GM21390 (cell line): Measurements from ENCODE around the gene RSPO3.

ENCODE experiments used
- ATAC-seq: cut with Tn5 transposase; IDR thresholded peaks from one replicate; pipeline ENCODE4 v1.9.1; 2021; ENCODE audit not compliant: unreplicated experiment

RSPO3 gene

GRCh38 chr6:127110712-127111111, 7.8 kb upstream of the RSPO3 start:
- no peak for ATAC-seq

GRCh38 chr6:127111526-127111925, 6.9 kb upstream of the RSPO3 start:
- no peak for ATAC-seq

- no peak for ATAC-seq
Observed at GRCh38 chr6:127114214-127114760, 4.2 kb upstream of the RSPO3 start.

- ATAC-seq: no peak
Observed at GRCh38 chr6:127115084-127115655, 3.3 kb upstream of the RSPO3 start.

- ATAC-seq: no peak
Observed at GRCh38 chr6:127115746-127116145, 2.7 kb upstream of the RSPO3 start.

- ATAC-seq: no peak
Observed at GRCh38 chr6:127117979-127118297, 533 bp upstream of the RSPO3 start.

GRCh38 chr6:127119102-127120022, 891 bp downstream of the RSPO3 start:
- peak; percentile 45 for ATAC-seq

- no peak for ATAC-seq
Observed at GRCh38 chr6:127120023-127120786, 1.7 kb downstream of the RSPO3 start.

- ATAC-seq: peak; percentile 80
Observed at GRCh38 chr6:127120787-127121636, 2.5 kb downstream of the RSPO3 start.

GRCh38 chr6:127121637-127121960, 3.1 kb downstream of the RSPO3 start:
- ATAC-seq: no peak

- ATAC-seq: no peak
Observed at GRCh38 chr6:127124172-127124571, 5.7 kb downstream of the RSPO3 start.

GRCh38 chr6:127124680-127125079, 6.2 kb downstream of the RSPO3 start:
- no peak for ATAC-seq

- no peak for ATAC-seq
Observed at GRCh38 chr6:127128066-127128465, 9.6 kb downstream of the RSPO3 start.

- ATAC-seq: no peak
Observed at GRCh38 chr6:127129251-127129650, 10.8 kb downstream of the RSPO3 start.

GRCh38 chr6:127131275-127131674, 12.8 kb downstream of the RSPO3 start:
- ATAC-seq: no peak

GRCh38 chr6:127131772-127132376, 13.4 kb downstream of the RSPO3 start:
- no peak for ATAC-seq

- ATAC-seq: no peak
Observed at GRCh38 chr6:127134136-127134535, 15.7 kb downstream of the RSPO3 start.

- no peak for ATAC-seq
Observed at GRCh38 chr6:127136786-127137185, 18.3 kb downstream of the RSPO3 start.

- ATAC-seq: no peak
Observed at GRCh38 chr6:127146932-127147331, 28.5 kb downstream of the RSPO3 start.

GRCh38 chr6:127147534-127147933, 29.1 kb downstream of the RSPO3 start:
- ATAC-seq: no peak
